DND-41 (cell line): Measurements from ENCODE around the gene LMF2.

Source experiments
- ATAC-seq: fragments of 200-7000 bp; cut with Tn5 transposase; 3 replicates; pipeline ENCODE4 v1.9.1; 2021; ENCODE audit warnings: low read depth; ENCODE audit not compliant: insufficient read depth
- DNase-seq: peaks from one replicate; pipeline ENCODE4 v3.0.0-alpha.2; 2020
- H2AFZ ChIP-seq: 2 replicates; pipeline ENCODE4 v1.6.0; 2012; ENCODE audit warnings: low read depth, low read length
- H3K27ac ChIP-seq: 2 replicates; pipeline ENCODE4 v1.5.1; 2012; ENCODE audit warnings: low read length, inconsistent platforms
- H3K27me3 ChIP-seq: fragments of 200-600 bp; sonication (generic); 2 replicates; pipeline ENCODE4 v1.6.0; 2012; ENCODE audit warnings: low read length, mild to moderate bottlenecking, inconsistent platforms; ENCODE audit not compliant: insufficient read depth, poor library complexity
- H3K36me3 ChIP-seq: 2 replicates; pipeline ENCODE4 v1.5.1; 2012; ENCODE audit warnings: low read length, inconsistent platforms; ENCODE audit not compliant: insufficient read depth
- H3K4me1 ChIP-seq: 2 replicates; pipeline ENCODE4 v1.5.1; 2012; ENCODE audit warnings: mild to moderate bottlenecking, low read length; ENCODE audit not compliant: insufficient read depth
- H3K4me2 ChIP-seq: 2 replicates; pipeline ENCODE4 v1.6.0; 2012; ENCODE audit warnings: mild to moderate bottlenecking, moderate library complexity, low read length, inconsistent platforms; ENCODE audit not compliant: insufficient read depth
- H3K4me3 ChIP-seq, 2 experiments: fragments of 200-600 bp in 1 of 2; shearing (Covaris generic) in 1 of 2; 2 replicates each; pipeline ENCODE4 v1.5.1; 2012 to 2016; ENCODE audit warnings: inconsistent platforms in 2 of 2, low read length in 2 of 2, mild to moderate bottlenecking in 2 of 2, low read depth in 1 of 2, moderate library complexity in 1 of 2
- H3K79me2 ChIP-seq: 2 replicates; pipeline ENCODE4 v1.6.0; 2012; ENCODE audit warnings: low read length, inconsistent platforms; ENCODE audit not compliant: insufficient read depth
- H3K9ac ChIP-seq: 2 replicates; pipeline ENCODE4 v1.6.0; 2012; ENCODE audit warnings: low read depth, mild to moderate bottlenecking, inconsistent platforms, low read length, moderate library complexity
- H3K9me3 ChIP-seq: 2 replicates; pipeline ENCODE4 v1.5.1; 2012; ENCODE audit warnings: low read length, moderate library complexity, mild to moderate bottlenecking, inconsistent platforms; ENCODE audit not compliant: insufficient read depth, severe bottlenecking
- H4K20me1 ChIP-seq: 2 replicates; pipeline ENCODE4 v1.6.0; 2012; ENCODE audit warnings: low read length; ENCODE audit not compliant: insufficient read depth
- CTCF ChIP-seq: IDR thresholded peaks from 2 replicates; pipeline ENCODE4 v1.5.1; 2012; ENCODE audit warnings: borderline replicate concordance, low read length, moderate library complexity, mild to moderate bottlenecking; ENCODE audit not compliant: poor library complexity, severe bottlenecking; ENCODE audit errors: extremely low read depth
- EZH2 ChIP-seq: IDR thresholded peaks from 3 replicates; pipeline ENCODE4 v1.6.1; 2012; ENCODE audit warnings: borderline replicate concordance, low read depth, mild to moderate bottlenecking, moderate library complexity, low read length, inconsistent platforms; ENCODE audit not compliant: severe bottlenecking

The LMF2 gene

GRCh38 chr22:50519151-50519550 lies 11.6 kb upstream of the LMF2 start:
- ATAC-seq (no peak), DNase-seq (no peak)
- Histone ChIP-seq H3K4me2 (no peak overlapping the region), H3K9ac (no peak overlapping the region), H3K27me3 (no peaks in the 10 kb centered on the region), H3K9me3 (no peaks in the 10 kb centered on the region), H3K79me2 (peaks cover 63% of the 10 kb centered on the region), H3K27ac (no peak overlapping the region), H3K4me1 (peaks cover 18% of the 10 kb centered on the region), H2AFZ (no peak overlapping the region), H4K20me1 (peaks cover 72% of the 10 kb centered on the region), H3K36me3 (peaks cover 88% of the 10 kb centered on the region), H3K4me3 (no peak overlapping the region)
- TF ChIP-seq CTCF (no peak), EZH2 (no peak)

- DNase-seq (no peak), ATAC-seq (no peak)
- peaks cover 84% of the 10 kb centered on the region for H3K36me3 ChIP-seq
- no peaks in the 10 kb centered on the region for H3K9me3 ChIP-seq
- peaks cover 15% of the 10 kb centered on the region for H3K4me1 ChIP-seq
- H3K79me2 ChIP-seq, result peaks cover 63% of the 10 kb centered on the region
- TF ChIP-seq CTCF (no peak), EZH2 (no peak)
- no peak overlapping the region for H2AFZ ChIP-seq
- no peaks in the 10 kb centered on the region for H3K27me3 ChIP-seq
- H3K4me3 ChIP-seq, result no peak overlapping the region
- H3K27ac ChIP-seq, result no peak overlapping the region
- H4K20me1 ChIP-seq, result peaks cover 72% of the 10 kb centered on the region
- no peak overlapping the region for H3K9ac ChIP-seq
- H3K4me2 ChIP-seq, result no peak overlapping the region
Measured at GRCh38 chr22:50518606-50519005, 11.1 kb upstream of the LMF2 start.

- ATAC-seq (no peak), DNase-seq (no peak)
- H3K27ac ChIP-seq, result no peak overlapping the region
- TF ChIP-seq EZH2 (no peak), CTCF (no peak)
- peaks cover 72% of the 10 kb centered on the region for H4K20me1 ChIP-seq
- no peak overlapping the region for H3K4me3 ChIP-seq
- peaks cover 12% of the 10 kb centered on the region; the same call in 1 of the 2 replicates for H3K4me1 ChIP-seq
- peaks cover 82% of the 10 kb centered on the region for H3K36me3 ChIP-seq
- no peak overlapping the region for H3K4me2 ChIP-seq
- no peak overlapping the region for H2AFZ ChIP-seq
- no peaks in the 10 kb centered on the region for H3K9me3 ChIP-seq
- H3K9ac ChIP-seq, result no peak overlapping the region; the same call in 1 of the 2 replicates
- no peaks in the 10 kb centered on the region for H3K27me3 ChIP-seq
- peaks cover 63% of the 10 kb centered on the region for H3K79me2 ChIP-seq
Measured at GRCh38 chr22:50517495-50518260, 10.2 kb upstream of the LMF2 start.
